ENCODE measurements around the gene SYT9.

Gene SYT9

GRCh38 chr11:7319501-7319900 lies 67.8 kb downstream of the SYT9 start:
- Histone ChIP-seq H3F3A (ENCODE audit: control insufficient read depth, insufficient read depth) (no peaks in the 10 kb centered on the region), H3K27ac (ENCODE audit: low read depth, low read length) (no peak overlapping the region)

GRCh38 chr11:7320306-7320705 lies 68.6 kb downstream of the SYT9 start:
- no peaks in the 10 kb centered on the region for H3K9me3 ChIP-seq (ENCODE audit: control insufficient read depth, insufficient read depth, low read length)

More at GRCh38 chr11:7319501-7319900, 67.8 kb downstream of the SYT9 start:
- Histone ChIP-seq H3K4me3 (ENCODE audit: low read length) (no peak overlapping the region), H3K27me3 (ENCODE audit: control insufficient read depth, low read length) (peaks cover 5% of the 10 kb centered on the region; the same call in 1 of the 2 replicates), H3K4me1 (ENCODE audit: control insufficient read depth, low read length) (no peaks in the 10 kb centered on the region), H3K36me3 (ENCODE audit: control insufficient read depth, low read length) (no peaks in the 10 kb centered on the region), H3K4me2 (ENCODE audit: low read length) (no peak overlapping the region), H4K20me1 (ENCODE audit: control insufficient read depth, insufficient read depth, low read depth, low read length) (no peaks in the 10 kb centered on the region), H3K9me3 (ENCODE audit: control insufficient read depth, insufficient read depth, low read length) (no peaks in the 10 kb centered on the region), H3K79me2 (ENCODE audit: control insufficient read depth, low read length) (no peaks in the 10 kb centered on the region), H3K9me2 (replicated peaks; ENCODE audit: control insufficient read depth, low read length) (no peaks in the 10 kb centered on the region)
- TF ChIP-seq CTCF (IDR thresholded peaks at IDR 0.05; ENCODE audit: low read depth, low read length, poor library complexity, severe bottlenecking) (no peak), EZH2phosphoT487 (IDR thresholded peaks at IDR 0.05; ENCODE audit: borderline replicate concordance, low read length) (no peak)

GRCh38 chr11:7321473-7322450 lies 70.1 kb downstream of the SYT9 start:
- TF ChIP-seq EZH2phosphoT487 (IDR thresholded peaks at IDR 0.05; ENCODE audit: borderline replicate concordance, low read length) (no peak), CTCF (IDR thresholded peaks at IDR 0.05; ENCODE audit: low read depth, low read length, poor library complexity, severe bottlenecking) (no peak)

More at GRCh38 chr11:7320306-7320705, 68.6 kb downstream of the SYT9 start:
- H3K36me3 ChIP-seq (ENCODE audit: control insufficient read depth, low read length) = no peaks in the 10 kb centered on the region
- H3K27me3 ChIP-seq (ENCODE audit: control insufficient read depth, low read length) = peaks cover 5% of the 10 kb centered on the region; the same call in 1 of the 2 replicates
- H3K4me1 ChIP-seq (ENCODE audit: control insufficient read depth, low read length) = no peaks in the 10 kb centered on the region
- no peak overlapping the region for H3K27ac ChIP-seq (ENCODE audit: low read depth, low read length)
- H3K4me2 ChIP-seq (ENCODE audit: low read length) = no peak overlapping the region
- no peak overlapping the region for H3K4me3 ChIP-seq (ENCODE audit: low read length)
- no peaks in the 10 kb centered on the region for H4K20me1 ChIP-seq (ENCODE audit: control insufficient read depth, insufficient read depth, low read depth, low read length)
- H3F3A ChIP-seq (ENCODE audit: control insufficient read depth, insufficient read depth) = no peaks in the 10 kb centered on the region
- H3K79me2 ChIP-seq (ENCODE audit: control insufficient read depth, low read length) = no peaks in the 10 kb centered on the region
- no peak for TF ChIP-seq EZH2phosphoT487 (IDR thresholded peaks at IDR 0.05; ENCODE audit: borderline replicate concordance, low read length)
- TF ChIP-seq CTCF (IDR thresholded peaks at IDR 0.05; ENCODE audit: low read depth, low read length, poor library complexity, severe bottlenecking) = no peak
- no peaks in the 10 kb centered on the region for H3K9me2 ChIP-seq (replicated peaks; ENCODE audit: control insufficient read depth, low read length)

More at GRCh38 chr11:7321473-7322450, 70.1 kb downstream of the SYT9 start:
- Histone ChIP-seq H3F3A (ENCODE audit: control insufficient read depth, insufficient read depth) (no peaks in the 10 kb centered on the region), H3K9me3 (ENCODE audit: control insufficient read depth, insufficient read depth, low read length) (no peaks in the 10 kb centered on the region), H3K4me1 (ENCODE audit: control insufficient read depth, low read length) (no peaks in the 10 kb centered on the region), H3K9me2 (replicated peaks; ENCODE audit: control insufficient read depth, low read length) (no peaks in the 10 kb centered on the region), H3K79me2 (ENCODE audit: control insufficient read depth, low read length) (no peaks in the 10 kb centered on the region), H3K27ac (ENCODE audit: low read depth, low read length) (no peak overlapping the region), H3K36me3 (ENCODE audit: control insufficient read depth, low read length) (no peaks in the 10 kb centered on the region), H3K27me3 (ENCODE audit: control insufficient read depth, low read length) (peaks cover 5% of the 10 kb centered on the region; the same call in 1 of the 2 replicates), H3K4me3 (ENCODE audit: low read length) (no peak overlapping the region), H4K20me1 (ENCODE audit: control insufficient read depth, insufficient read depth, low read depth, low read length) (no peaks in the 10 kb centered on the region), H3K4me2 (ENCODE audit: low read length) (no peak overlapping the region)
